DND-41 (cell line): Measurements from ENCODE around the gene SDK2.

ENCODE experiments used
- ATAC-seq: fragments of 200-7000 bp; cut with Tn5 transposase; 3 replicates; pipeline ENCODE4 v1.9.1; 2021; ENCODE audit warnings: low read depth; ENCODE audit not compliant: insufficient read depth
- DNase-seq: peaks from one replicate; pipeline ENCODE4 v3.0.0-alpha.2; 2020
- H2AFZ ChIP-seq: 2 replicates; pipeline ENCODE4 v1.6.0; 2012; ENCODE audit warnings: low read depth, low read length
- H3K27ac ChIP-seq: 2 replicates; pipeline ENCODE4 v1.5.1; 2012; ENCODE audit warnings: low read length, inconsistent platforms
- H3K27me3 ChIP-seq: fragments of 200-600 bp; sonication (generic); 2 replicates; pipeline ENCODE4 v1.6.0; 2012; ENCODE audit warnings: low read length, mild to moderate bottlenecking, inconsistent platforms; ENCODE audit not compliant: insufficient read depth, poor library complexity
- H3K36me3 ChIP-seq: 2 replicates; pipeline ENCODE4 v1.5.1; 2012; ENCODE audit warnings: low read length, inconsistent platforms; ENCODE audit not compliant: insufficient read depth
- H3K4me1 ChIP-seq: 2 replicates; pipeline ENCODE4 v1.5.1; 2012; ENCODE audit warnings: mild to moderate bottlenecking, low read length; ENCODE audit not compliant: insufficient read depth
- H3K4me2 ChIP-seq: 2 replicates; pipeline ENCODE4 v1.6.0; 2012; ENCODE audit warnings: mild to moderate bottlenecking, moderate library complexity, low read length, inconsistent platforms; ENCODE audit not compliant: insufficient read depth
- H3K4me3 ChIP-seq, 2 experiments: fragments of 200-600 bp in 1 of 2; shearing (Covaris generic) in 1 of 2; 2 replicates each; pipeline ENCODE4 v1.5.1; 2012 to 2016; ENCODE audit warnings: inconsistent platforms in 2 of 2, low read length in 2 of 2, mild to moderate bottlenecking in 2 of 2, low read depth in 1 of 2, moderate library complexity in 1 of 2
- H3K79me2 ChIP-seq: 2 replicates; pipeline ENCODE4 v1.6.0; 2012; ENCODE audit warnings: low read length, inconsistent platforms; ENCODE audit not compliant: insufficient read depth
- H3K9ac ChIP-seq: 2 replicates; pipeline ENCODE4 v1.6.0; 2012; ENCODE audit warnings: low read depth, mild to moderate bottlenecking, inconsistent platforms, low read length, moderate library complexity
- H3K9me3 ChIP-seq: 2 replicates; pipeline ENCODE4 v1.5.1; 2012; ENCODE audit warnings: low read length, moderate library complexity, mild to moderate bottlenecking, inconsistent platforms; ENCODE audit not compliant: insufficient read depth, severe bottlenecking
- H4K20me1 ChIP-seq: 2 replicates; pipeline ENCODE4 v1.6.0; 2012; ENCODE audit warnings: low read length; ENCODE audit not compliant: insufficient read depth
- CTCF ChIP-seq: IDR thresholded peaks from 2 replicates; pipeline ENCODE4 v1.5.1; 2012; ENCODE audit warnings: borderline replicate concordance, low read length, moderate library complexity, mild to moderate bottlenecking; ENCODE audit not compliant: poor library complexity, severe bottlenecking; ENCODE audit errors: extremely low read depth
- EZH2 ChIP-seq: IDR thresholded peaks from 3 replicates; pipeline ENCODE4 v1.6.1; 2012; ENCODE audit warnings: borderline replicate concordance, low read depth, mild to moderate bottlenecking, moderate library complexity, low read length, inconsistent platforms; ENCODE audit not compliant: severe bottlenecking

Gene SDK2

GRCh38 chr17:73433501-73433900 is 210.7 kb downstream of the SDK2 start:
- TF ChIP-seq CTCF, result no peak
- H3K27me3 ChIP-seq, result no peaks in the 10 kb centered on the region

GRCh38 chr17:73432624-73433190 is 211.5 kb downstream of the SDK2 start:
- Histone ChIP-seq H3K4me2 (no peak overlapping the region), H3K9ac (no peak overlapping the region), H3K4me1 (peaks cover 25% of the 10 kb centered on the region), H3K4me3 (no peak overlapping the region), H3K9me3 (no peaks in the 10 kb centered on the region), H4K20me1 (no peaks in the 10 kb centered on the region), H3K36me3 (no peaks in the 10 kb centered on the region; the same call in 1 of the 2 replicates), H3K27me3 (no peaks in the 10 kb centered on the region), H2AFZ (no peak overlapping the region), H3K79me2 (no peaks in the 10 kb centered on the region), H3K27ac (no peak overlapping the region; the same call in 1 of the 2 replicates)
- DNase-seq, result no peak
- TF ChIP-seq EZH2, result no peak
- TF ChIP-seq CTCF, result no peak
- ATAC-seq, result no peak

More at GRCh38 chr17:73433501-73433900, 210.7 kb downstream of the SDK2 start:
- Histone ChIP-seq H4K20me1 (no peaks in the 10 kb centered on the region), H3K36me3 (no peaks in the 10 kb centered on the region; the same call in 1 of the 2 replicates), H2AFZ (no peak overlapping the region), H3K4me1 (peaks cover 25% of the 10 kb centered on the region), H3K9me3 (no peaks in the 10 kb centered on the region), H3K9ac (no peak overlapping the region), H3K79me2 (no peaks in the 10 kb centered on the region), H3K27ac (no peak overlapping the region), H3K4me2 (no peak overlapping the region), H3K4me3 (no peak overlapping the region)
- ATAC-seq (no peak), DNase-seq (no peak)

GRCh38 chr17:73431401-73432205 is 212.6 kb downstream of the SDK2 start:
- H3K4me3 ChIP-seq, result no peak overlapping the region
- no peak overlapping the region for H2AFZ ChIP-seq
- H3K27me3 ChIP-seq, result no peaks in the 10 kb centered on the region
- H3K4me1 ChIP-seq, result peaks cover 25% of the 10 kb centered on the region
- no peak overlapping the region for H3K4me2 ChIP-seq
- TF ChIP-seq CTCF (no peak), EZH2 (no peak)
- ATAC-seq (no peak), DNase-seq (no peak)
- H3K36me3 ChIP-seq, result no peaks in the 10 kb centered on the region; the same call in 1 of the 2 replicates
- H3K9ac ChIP-seq, result no peak overlapping the region
- H4K20me1 ChIP-seq, result no peaks in the 10 kb centered on the region
- no peak overlapping the region; the same call in 1 of the 2 replicates for H3K27ac ChIP-seq
- no peaks in the 10 kb centered on the region for H3K9me3 ChIP-seq
- H3K79me2 ChIP-seq, result no peaks in the 10 kb centered on the region
